OCI-LY7 (cell line): ENCODE results near the gene HOXA1. TPM values are rescaled to one million over a fixed set of nuclear protein-coding genes. Genes with fewer than 3 reads are reported as not detected.

Source experiments
- BruUV-seq: library from RNA; stranded (reverse); fragments of 400-500 nt; replicated peaks from 2 replicates; lab custom pipeline; 2021; lab: Mats Ljungman, UMichigan
- CTCF ChIA-PET: fragments of 300-600 bp; sonication (Branson Sonifier 250); formaldehyde crosslinking; loops from one replicate; lab custom pipeline; 2022; ENCODE audit warnings: antibody characterized with exemption; ENCODE audit not compliant: unreplicated experiment; lab: Charles Lee
- POLR2A ChIA-PET: fragments of 300-600 bp; sonication (Branson Sonifier 250); formaldehyde crosslinking; loops from one replicate; lab custom pipeline; 2022; ENCODE audit warnings: antibody characterized with exemption; lab: Charles Lee
- DNase-seq: peaks from one replicate; pipeline ENCODE4 v3.0.0-alpha.2; 2015; ENCODE audit warnings: low spot score
- H2AFZ ChIP-seq: fragments of 200-600 bp; sonication (generic), shearing (Covaris generic); 2 replicates; pipeline ENCODE4 v1.6.1; 2014; ENCODE audit warnings: mild to moderate bottlenecking, antibody characterized with exemption, low read length, moderate library complexity
- H3K27ac ChIP-seq: fragments of 200-600 bp; sonication (generic); 2 replicates; pipeline ENCODE4 v1.5.1; 2014; ENCODE audit warnings: mixed run types, low read depth, mild to moderate bottlenecking, moderate library complexity, low read length, inconsistent platforms; ENCODE audit not compliant: poor library complexity, severe bottlenecking
- H3K36me3 ChIP-seq: fragments of 200-600 bp; sonication (generic); 2 replicates; pipeline ENCODE4 v1.6.1; 2014; ENCODE audit warnings: mild to moderate bottlenecking, antibody characterized with exemption, low read length, moderate library complexity, mixed read lengths; ENCODE audit not compliant: insufficient read depth
- H3K4me1 ChIP-seq: fragments of 200-600 bp; sonication (generic); 2 replicates; pipeline ENCODE4 v1.5.1; 2014; ENCODE audit warnings: mild to moderate bottlenecking, low read length; ENCODE audit not compliant: insufficient read depth, poor library complexity, severe bottlenecking
- H3K4me2 ChIP-seq: fragments of 200-600 bp; sonication (generic); 2 replicates; pipeline ENCODE4 v1.6.1; 2014; ENCODE audit warnings: mild to moderate bottlenecking, low read length
- H3K4me3 ChIP-seq: fragments of 200-600 bp; sonication (generic); 2 replicates; pipeline ENCODE4 v1.5.1; 2014; ENCODE audit warnings: mild to moderate bottlenecking, low read depth, low read length; ENCODE audit not compliant: poor library complexity, severe bottlenecking
- H3K79me2 ChIP-seq: fragments of 200-600 bp; sonication (generic); 2 replicates; pipeline ENCODE4 v1.6.1; 2016; ENCODE audit warnings: low read depth, mild to moderate bottlenecking, low read length, moderate library complexity, mixed read lengths; ENCODE audit not compliant: insufficient read depth
- H3K9me2 ChIP-seq: fragments of 200-600 bp; sonication (generic); 2 replicates; pipeline ENCODE4 v1.6.1; 2016; ENCODE audit warnings: mild to moderate bottlenecking, low read length, mixed read lengths; ENCODE audit not compliant: insufficient read depth
- H3K9me3 ChIP-seq: fragments of 200-600 bp; sonication (generic); 2 replicates; pipeline ENCODE4 v1.6.1; 2014; ENCODE audit warnings: mild to moderate bottlenecking, mixed run types, low read length, mixed read lengths
- H4K20me1 ChIP-seq: fragments of 200-600 bp; sonication (generic); 2 replicates; pipeline ENCODE4 v1.6.1; 2014; ENCODE audit warnings: mild to moderate bottlenecking, antibody characterized with exemption, low read length, moderate library complexity, mixed read lengths; ENCODE audit not compliant: insufficient read depth
- CTCF ChIP-seq: fragments of 200-600 bp; sonication (generic); conservative IDR thresholded peaks from 2 replicates; pipeline ENCODE4 v1.5.1; 2014; ENCODE audit warnings: mild to moderate bottlenecking, antibody characterized with exemption, low read length, moderate library complexity, mixed read lengths
- EZH2phosphoT487 ChIP-seq: fragments of 200-600 bp; sonication (generic); IDR thresholded peaks from 2 replicates; pipeline ENCODE4 v1.6.1; 2018; ENCODE audit warnings: low read depth, borderline replicate concordance, mild to moderate bottlenecking, mixed run types, antibody characterized with exemption, low read length, moderate library complexity, mixed read lengths
- intact Hi-C: fragments of 100-400 bp; cut with micrococcal nuclease; formaldehyde crosslinking; loops from one replicate; pipeline ENCODE4 v1.10.0; 2022; ENCODE audit not compliant: unreplicated experiment
- total RNA-seq, 2 experiments: library from RNA; depleted of rRNA in 1 of 2; stranded (reverse); fragments of >200 nt in 1 of 2; shearing (Covaris generic) in 1 of 2; gene quantifications; 2 replicates each; pipeline ENCODE4 v1.2.3, GENCODE V29; 2014 to 2022

The HOXA1 gene
- total RNA-seq, 2 experiments from 2014 or later: 3.0 to 8.2 TPM

- Histone ChIP-seq H2AFZ (no peak overlapping the region), H3K36me3 (no peaks in the 10 kb centered on the region), H3K27ac (no peak overlapping the region), H3K4me1 (no peaks in the 10 kb centered on the region), H3K9me3 (no peaks in the 10 kb centered on the region), H3K4me3 (no peak overlapping the region), H3K79me2 (no peaks in the 10 kb centered on the region), H4K20me1 (no peaks in the 10 kb centered on the region; the same call in 1 of the 2 replicates), H3K9me2 (no peaks in the 10 kb centered on the region), H3K4me2 (no peak overlapping the region)
- TF ChIP-seq CTCF (no peak), EZH2phosphoT487 (no peak)
- CTCF ChIA-PET: no interaction called here
- intact Hi-C loops: no loop called here
- no TSS peak for BruUV-seq
- no peak for DNase-seq
- POLR2A ChIA-PET: no interaction called here
These were observed 29.3 kb upstream of the HOXA1 start for GRCh38 chr7:27124902-27125689.

- ChIA-PET CTCF (no interaction called here), POLR2A (no interaction called here)
- Histone ChIP-seq H3K4me1 (no peaks in the 10 kb centered on the region), H3K9me3 (no peaks in the 10 kb centered on the region), H3K9me2 (no peaks in the 10 kb centered on the region), H3K4me2 (no peak overlapping the region), H3K27ac (no peak overlapping the region), H3K4me3 (no peak overlapping the region), H3K79me2 (no peaks in the 10 kb centered on the region), H4K20me1 (no peaks in the 10 kb centered on the region; the same call in 1 of the 2 replicates), H3K36me3 (no peaks in the 10 kb centered on the region), H2AFZ (no peak overlapping the region)
- intact Hi-C loops: no loop called here
- TF ChIP-seq CTCF: no peak
- TF ChIP-seq EZH2phosphoT487: no peak
- BruUV-seq: no TSS peak
- DNase-seq: no peak
These were observed 28.5 kb upstream of the HOXA1 start for GRCh38 chr7:27124096-27124901.
